Measurements from ENCODE around the gene PLA2G2F.

Gene PLA2G2F

GRCh38 chr1:20192871-20193411 is 53.8 kb downstream of the PLA2G2F start:
- TF ChIP-seq, protein P1, sequence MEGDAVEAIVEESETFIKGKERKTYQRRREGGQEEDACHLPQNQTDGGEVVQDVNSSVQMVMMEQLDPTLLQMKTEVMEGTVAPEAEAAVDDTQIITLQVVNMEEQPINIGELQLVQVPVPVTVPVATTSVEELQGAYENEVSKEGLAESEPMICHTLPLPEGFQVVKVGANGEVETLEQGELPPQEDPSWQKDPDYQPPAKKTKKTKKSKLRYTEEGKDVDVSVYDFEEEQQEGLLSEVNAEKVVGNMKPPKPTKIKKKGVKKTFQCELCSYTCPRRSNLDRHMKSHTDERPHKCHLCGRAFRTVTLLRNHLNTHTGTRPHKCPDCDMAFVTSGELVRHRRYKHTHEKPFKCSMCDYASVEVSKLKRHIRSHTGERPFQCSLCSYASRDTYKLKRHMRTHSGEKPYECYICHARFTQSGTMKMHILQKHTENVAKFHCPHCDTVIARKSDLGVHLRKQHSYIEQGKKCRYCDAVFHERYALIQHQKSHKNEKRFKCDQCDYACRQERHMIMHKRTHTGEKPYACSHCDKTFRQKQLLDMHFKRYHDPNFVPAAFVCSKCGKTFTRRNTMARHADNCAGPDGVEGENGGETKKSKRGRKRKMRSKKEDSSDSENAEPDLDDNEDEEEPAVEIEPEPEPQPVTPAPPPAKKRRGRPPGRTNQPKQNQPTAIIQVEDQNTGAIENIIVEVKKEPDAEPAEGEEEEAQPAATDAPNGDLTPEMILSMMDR (IDR thresholded peaks at IDR 0.05; ENCODE audit: insufficient read depth, low read length, poor library complexity, severe bottlenecking), result no peak
- TF ChIP-seq EZH2phosphoT487 (conservative IDR thresholded peaks at IDR 0.05; ENCODE audit: low read length), result no peak
- Histone ChIP-seq H3F3A (ENCODE audit: insufficient read depth) (no peaks in the 10 kb centered on the region), H3K27ac (ENCODE audit: low read depth, low read length) (no peak overlapping the region), H3K9me3 (ENCODE audit: insufficient read depth, low read length) (no peaks in the 10 kb centered on the region), H3K4me2 (ENCODE audit: low read depth, low read length, poor library complexity, severe bottlenecking) (no peak overlapping the region), H3K79me2 (ENCODE audit: insufficient read depth, low read length) (no peaks in the 10 kb centered on the region), H3K4me3 (ENCODE audit: insufficient read depth, low read length, poor library complexity, severe bottlenecking) (no peak overlapping the region), H2AFZ (ENCODE audit: low read depth, low read length, severe bottlenecking) (no peak overlapping the region), H4K20me1 (ENCODE audit: low read depth, low read length) (no peaks in the 10 kb centered on the region), H3K9ac (ENCODE audit: low read length) (no peak overlapping the region), H3K36me3 (ENCODE audit: low read length) (no peaks in the 10 kb centered on the region), H3K27me3 (ENCODE audit: low read length) (no peaks in the 10 kb centered on the region), H3K9me2 (replicated peaks; ENCODE audit: insufficient read depth, low read length) (no peaks in the 10 kb centered on the region)

DNA sequence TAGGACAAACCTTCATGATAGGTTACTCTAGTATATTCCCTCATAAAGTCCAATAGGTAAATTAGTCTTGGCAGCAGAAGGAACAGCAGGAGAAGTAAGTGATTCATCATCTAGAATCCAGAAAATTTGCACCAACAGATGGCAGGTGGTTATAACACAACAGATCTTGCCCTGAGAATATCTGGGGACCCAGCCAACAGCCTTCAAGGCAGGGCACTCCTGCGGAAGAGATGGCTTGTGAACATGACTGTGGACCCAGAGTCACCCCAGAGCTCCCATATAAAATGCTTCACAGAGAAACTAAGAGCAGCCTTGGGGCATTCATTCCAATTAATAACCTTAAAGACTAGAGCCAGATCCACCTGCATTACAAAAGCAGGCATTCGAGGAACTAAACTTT is 55.1 kb downstream of the PLA2G2F start:
- H4K20me1 ChIP-seq (ENCODE audit: low read depth, low read length), result no peaks in the 10 kb centered on the region
- H3K4me2 ChIP-seq (ENCODE audit: low read depth, low read length, poor library complexity, severe bottlenecking), result no peak overlapping the region

GRCh38 chr1:20194757-20195461 is 55.8 kb downstream of the PLA2G2F start:
- H3K27me3 ChIP-seq (ENCODE audit: low read length), result no peaks in the 10 kb centered on the region
- H3K9ac ChIP-seq (ENCODE audit: low read length), result no peak overlapping the region
- H3K4me2 ChIP-seq (ENCODE audit: low read depth, low read length, poor library complexity, severe bottlenecking), result no peak overlapping the region
- H3K9me2 ChIP-seq (replicated peaks; ENCODE audit: insufficient read depth, low read length), result no peaks in the 10 kb centered on the region
- H3K27ac ChIP-seq (ENCODE audit: low read depth, low read length), result no peak overlapping the region
- no peak overlapping the region for H2AFZ ChIP-seq (ENCODE audit: low read depth, low read length, severe bottlenecking)
- no peaks in the 10 kb centered on the region for H3K79me2 ChIP-seq (ENCODE audit: insufficient read depth, low read length)
- H3K4me3 ChIP-seq (ENCODE audit: insufficient read depth, low read length, poor library complexity, severe bottlenecking), result no peak overlapping the region
- no peaks in the 10 kb centered on the region for H3K36me3 ChIP-seq (ENCODE audit: low read length)
- TF ChIP-seq EZH2phosphoT487 (conservative IDR thresholded peaks at IDR 0.05; ENCODE audit: low read length), result no peak
- TF ChIP-seq, protein P1 (IDR thresholded peaks at IDR 0.05; ENCODE audit: insufficient read depth, low read length, poor library complexity, severe bottlenecking), result peak; percentile 83
- no peaks in the 10 kb centered on the region for H3F3A ChIP-seq (ENCODE audit: insufficient read depth)
- H3K9me3 ChIP-seq (ENCODE audit: insufficient read depth, low read length), result no peaks in the 10 kb centered on the region
- H4K20me1 ChIP-seq (ENCODE audit: low read depth, low read length), result no peaks in the 10 kb centered on the region

More for the DNA sequence above, 55.1 kb downstream of the PLA2G2F start:
- TF ChIP-seq, protein P1 (IDR thresholded peaks at IDR 0.05; ENCODE audit: insufficient read depth, low read length, poor library complexity, severe bottlenecking), result no peak
- no peak for TF ChIP-seq EZH2phosphoT487 (conservative IDR thresholded peaks at IDR 0.05; ENCODE audit: low read length)
- Histone ChIP-seq H3K9ac (ENCODE audit: low read length) (no peak overlapping the region), H3K9me3 (ENCODE audit: insufficient read depth, low read length) (no peaks in the 10 kb centered on the region), H3F3A (ENCODE audit: insufficient read depth) (no peaks in the 10 kb centered on the region), H3K79me2 (ENCODE audit: insufficient read depth, low read length) (no peaks in the 10 kb centered on the region), H3K27ac (ENCODE audit: low read depth, low read length) (no peak overlapping the region), H3K27me3 (ENCODE audit: low read length) (no peaks in the 10 kb centered on the region), H3K36me3 (ENCODE audit: low read length) (no peaks in the 10 kb centered on the region), H3K9me2 (replicated peaks; ENCODE audit: insufficient read depth, low read length) (no peaks in the 10 kb centered on the region), H3K4me3 (ENCODE audit: insufficient read depth, low read length, poor library complexity, severe bottlenecking) (no peak overlapping the region), H2AFZ (ENCODE audit: low read depth, low read length, severe bottlenecking) (no peak overlapping the region)
